ENCODE results near the gene GRB7. TPM values are rescaled to one million over a fixed set of nuclear protein-coding genes. Genes with fewer than 3 reads are reported as not detected.

GRB7 gene
- total RNA-seq, 1 experiment from 2014 or later, result 2,531 TPM

GRCh38 chr17:39750131-39751015, 12.6 kb downstream of the GRB7 start:
- intact Hi-C loops (cut with micrococcal nuclease; ENCODE audit: unreplicated experiment), result loop anchor here (5.0 kb wide), 1 partner anchor 198 kb away; no protein-coding TSS in a partner anchor

DNA sequence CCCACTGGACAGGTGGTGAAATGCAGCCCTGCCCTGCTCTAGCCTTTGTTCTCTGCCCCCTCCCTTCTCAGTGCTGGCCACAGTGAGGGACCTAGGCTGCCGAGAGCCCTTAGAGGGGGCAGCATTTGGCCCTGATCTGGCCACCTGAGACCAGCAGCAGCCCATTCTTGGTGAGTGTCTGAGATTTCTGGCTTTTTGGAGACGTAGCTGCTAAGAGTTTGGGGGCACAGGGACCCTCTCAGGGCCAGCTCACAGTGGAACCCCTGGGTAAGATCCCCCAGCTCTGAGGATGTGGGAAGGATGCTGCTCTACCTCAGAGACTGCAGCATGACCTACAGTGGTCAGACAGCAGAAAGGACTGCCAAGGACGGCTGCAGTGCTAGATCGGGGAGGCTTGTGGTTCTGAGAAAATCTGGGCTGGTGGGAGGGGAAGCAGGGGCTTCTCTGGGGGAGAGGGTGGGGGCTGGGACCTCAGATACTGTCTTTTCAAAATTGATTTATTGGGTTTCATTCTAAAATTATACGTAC, 13.3 kb downstream of the GRB7 start:
- H3K27me3 Mint-ChIP-seq (ENCODE audit: unreplicated experiment), result peaks cover 8% of the 10 kb centered on the region
- no peaks in the 10 kb centered on the region for H3K9me3 Mint-ChIP-seq (ENCODE audit: low read depth, unreplicated experiment)
- peaks cover 99% of the 10 kb centered on the region for H3K36me3 Mint-ChIP-seq (ENCODE audit: insufficient read depth, unreplicated experiment)
- intact Hi-C loops (cut with micrococcal nuclease; ENCODE audit: unreplicated experiment), result loop anchor here (5.0 kb wide), 1 partner anchor 199 kb away; no protein-coding TSS in a partner anchor
- peak; percentile 89 for DNase-seq
- CTCF ChIA-PET, result interaction anchor here (0.6 to 161.2 kb wide), 27 partner anchors 24 to 1061 kb away, joined by 3 to 42089 read pairs (median 10); partner anchors contain the start of genes ERBB2, GRB7, GSDMA and IKZF3
- H3K4me3 Mint-ChIP-seq (ENCODE audit: low read depth, unreplicated experiment), result no peak overlapping the region
- peaks cover 54% of the 10 kb centered on the region for H3K4me1 Mint-ChIP-seq (ENCODE audit: low read depth, unreplicated experiment)
- no TSS peak for BruUV-seq (replicated peaks)
- TF ChIP-seq, protein P1, sequence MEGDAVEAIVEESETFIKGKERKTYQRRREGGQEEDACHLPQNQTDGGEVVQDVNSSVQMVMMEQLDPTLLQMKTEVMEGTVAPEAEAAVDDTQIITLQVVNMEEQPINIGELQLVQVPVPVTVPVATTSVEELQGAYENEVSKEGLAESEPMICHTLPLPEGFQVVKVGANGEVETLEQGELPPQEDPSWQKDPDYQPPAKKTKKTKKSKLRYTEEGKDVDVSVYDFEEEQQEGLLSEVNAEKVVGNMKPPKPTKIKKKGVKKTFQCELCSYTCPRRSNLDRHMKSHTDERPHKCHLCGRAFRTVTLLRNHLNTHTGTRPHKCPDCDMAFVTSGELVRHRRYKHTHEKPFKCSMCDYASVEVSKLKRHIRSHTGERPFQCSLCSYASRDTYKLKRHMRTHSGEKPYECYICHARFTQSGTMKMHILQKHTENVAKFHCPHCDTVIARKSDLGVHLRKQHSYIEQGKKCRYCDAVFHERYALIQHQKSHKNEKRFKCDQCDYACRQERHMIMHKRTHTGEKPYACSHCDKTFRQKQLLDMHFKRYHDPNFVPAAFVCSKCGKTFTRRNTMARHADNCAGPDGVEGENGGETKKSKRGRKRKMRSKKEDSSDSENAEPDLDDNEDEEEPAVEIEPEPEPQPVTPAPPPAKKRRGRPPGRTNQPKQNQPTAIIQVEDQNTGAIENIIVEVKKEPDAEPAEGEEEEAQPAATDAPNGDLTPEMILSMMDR (IDR thresholded peaks at IDR 0.05; ENCODE audit: unreplicated experiment), result no peak
- H3K27ac Mint-ChIP-seq (ENCODE audit: unreplicated experiment), result peak overlapping the region; percentile 4

More at GRCh38 chr17:39750131-39751015, 12.6 kb downstream of the GRB7 start:
- Mint-ChIP-seq H3K4me1 (ENCODE audit: low read depth, unreplicated experiment) (peaks cover 47% of the 10 kb centered on the region), H3K27me3 (ENCODE audit: unreplicated experiment) (peaks cover under 1% of the 10 kb centered on the region), H3K4me3 (ENCODE audit: low read depth, unreplicated experiment) (no peak overlapping the region), H3K27ac (ENCODE audit: unreplicated experiment) (peak overlapping the region; percentile 4), H3K9me3 (ENCODE audit: low read depth, unreplicated experiment) (no peaks in the 10 kb centered on the region), H3K36me3 (ENCODE audit: insufficient read depth, unreplicated experiment) (peaks cover 100% of the 10 kb centered on the region)
- CTCF ChIA-PET, result interaction anchor here (0.6 to 161.2 kb wide), 29 partner anchors 23 to 1062 kb away, joined by 3 to 42089 read pairs (median 10); partner anchors contain the start of genes ERBB2, GRB7, GSDMA and IKZF3
- no TSS peak for BruUV-seq (replicated peaks)
- TF ChIP-seq, protein P1 (IDR thresholded peaks at IDR 0.05; ENCODE audit: unreplicated experiment), result no peak
- peak; percentile 96 for DNase-seq

DNA sequence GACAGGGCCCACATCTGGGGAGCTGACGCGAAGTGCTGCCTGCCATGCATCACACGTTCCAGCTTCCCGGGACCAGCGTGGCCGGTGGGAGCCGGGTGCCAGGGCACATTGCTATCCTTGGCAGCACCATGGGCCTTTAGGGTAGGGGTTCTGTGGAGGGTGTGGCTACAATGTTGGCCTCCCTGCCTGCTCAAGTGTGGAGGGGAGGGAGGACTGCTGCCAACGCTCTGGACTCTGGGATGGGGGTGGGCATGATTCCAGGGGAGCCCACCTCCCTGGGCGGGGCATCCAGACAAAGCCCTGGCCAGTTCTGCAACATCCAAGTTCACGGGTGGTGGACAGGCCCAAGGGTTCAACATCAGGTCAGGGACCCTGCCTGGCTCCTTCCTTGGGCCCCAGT, 13.9 kb downstream of the GRB7 start:
- CTCF ChIA-PET, result interaction anchor here (0.6 to 161.2 kb wide), 35 partner anchors 24 to 1365 kb away, joined by 3 to 42089 read pairs (median 6); partner anchors contain the start of genes ERBB2, GRB7, GSDMA and IKZF3
- H3K27ac Mint-ChIP-seq (ENCODE audit: unreplicated experiment), result no peak overlapping the region

More for the DNA sequence above, 13.9 kb downstream of the GRB7 start:
- intact Hi-C loops (cut with micrococcal nuclease; ENCODE audit: unreplicated experiment), result loop anchor here (5.0 kb wide), 1 partner anchor 199 kb away; no protein-coding TSS in a partner anchor
- TF ChIP-seq, protein P1 (IDR thresholded peaks at IDR 0.05; ENCODE audit: unreplicated experiment), result no peak
- Mint-ChIP-seq H3K36me3 (ENCODE audit: insufficient read depth, unreplicated experiment) (peaks cover 98% of the 10 kb centered on the region), H3K27me3 (ENCODE audit: unreplicated experiment) (peaks cover 13% of the 10 kb centered on the region), H3K4me3 (ENCODE audit: low read depth, unreplicated experiment) (no peak overlapping the region), H3K9me3 (ENCODE audit: low read depth, unreplicated experiment) (no peaks in the 10 kb centered on the region), H3K4me1 (ENCODE audit: low read depth, unreplicated experiment) (peaks cover 58% of the 10 kb centered on the region)
- BruUV-seq (replicated peaks), result no TSS peak
- DNase-seq, result peak; percentile 88
